ENCODE measurements around the gene EPC2.

The EPC2 gene

DNA sequence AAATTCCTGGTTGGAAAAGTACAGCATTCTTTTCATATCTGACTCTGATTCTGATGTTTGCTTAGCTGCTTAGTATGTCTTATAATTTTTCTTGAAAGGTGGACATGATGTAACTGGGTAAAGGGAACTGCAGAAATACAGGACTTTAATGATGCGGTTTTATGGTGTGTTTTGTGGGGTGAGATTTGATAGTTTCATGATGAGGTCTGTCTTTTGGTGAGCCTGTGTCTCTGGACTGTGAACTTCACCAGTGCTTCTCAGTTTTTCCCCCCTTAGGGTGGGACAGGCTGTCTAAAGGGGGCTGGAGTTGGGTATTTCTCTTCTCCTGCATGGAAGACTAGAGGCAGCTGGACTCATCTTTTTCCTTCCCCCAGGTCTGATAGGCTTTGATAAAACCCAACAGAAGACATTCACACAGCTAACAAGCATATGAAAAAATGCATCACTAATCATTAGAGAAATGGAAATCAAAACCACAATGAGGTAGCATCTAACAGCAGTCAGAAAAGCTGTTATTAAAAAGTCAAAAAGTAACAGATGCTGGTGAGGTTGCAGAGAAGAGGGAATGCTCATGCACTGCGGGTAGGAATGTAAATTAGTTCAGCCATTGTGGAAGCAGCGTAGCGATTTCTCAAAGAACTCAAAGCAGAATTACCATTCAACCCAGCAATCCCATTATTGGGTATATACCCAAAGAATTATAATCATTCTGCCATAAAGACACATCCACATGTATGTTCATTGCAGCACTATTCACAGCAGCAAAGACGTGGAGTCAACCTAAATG is 77.6 kb downstream of the EPC2 start:
- Mint-ChIP-seq H3K36me3 (ENCODE audit: low read depth) (peaks cover 62% of the 10 kb centered on the region), H3K4me1 (peaks cover 25% of the 10 kb centered on the region), H3K9me3 (peaks cover 36% of the 10 kb centered on the region), H3K27ac (peak overlapping the region in 1 of 3 experiments; percentile 82), H3K4me3 (no peak overlapping the region), H3K27me3 (ENCODE audit: low read depth) (no peaks in the 10 kb centered on the region)
- TF ChIP-seq CTCF (IDR thresholded peaks at IDR 0.05; ENCODE audit: unreplicated experiment in 3 of 3) = no peak

DNA sequence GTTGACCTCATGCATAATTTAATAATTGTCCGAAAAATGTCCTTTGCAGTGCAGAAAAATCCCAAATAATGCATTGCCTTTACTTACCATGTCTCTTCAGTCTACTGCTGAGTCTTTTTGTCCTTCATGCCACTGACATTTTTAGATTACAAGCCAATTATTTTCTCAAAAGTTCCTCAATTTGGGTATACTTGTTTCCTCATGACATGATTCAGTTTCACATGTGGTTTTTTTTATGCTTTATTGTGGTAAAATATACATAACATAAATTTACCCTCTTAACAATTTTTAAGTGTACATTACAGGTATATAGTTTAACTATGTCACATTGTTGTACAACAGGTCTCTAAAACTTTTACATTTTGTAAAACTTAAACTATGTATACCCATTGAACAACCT is 81.0 kb downstream of the EPC2 start:
- H3K36me3 Mint-ChIP-seq (ENCODE audit: low read depth) = peaks cover 47% of the 10 kb centered on the region
- H3K27ac Mint-ChIP-seq = no peak overlapping the region
- no peak overlapping the region for H3K4me3 Mint-ChIP-seq
- H3K4me1 Mint-ChIP-seq = peaks cover 23% of the 10 kb centered on the region
- TF ChIP-seq CTCF (IDR thresholded peaks at IDR 0.05; ENCODE audit: unreplicated experiment in 3 of 3) = no peak
- H3K27me3 Mint-ChIP-seq (ENCODE audit: low read depth) = no peaks in the 10 kb centered on the region
- H3K9me3 Mint-ChIP-seq = peaks cover 25% of the 10 kb centered on the region

- Mint-ChIP-seq H3K4me1 (peaks cover 16% of the 10 kb centered on the region), H3K27ac (no peak overlapping the region), H3K4me3 (no peak overlapping the region)
Observed at GRCh38 chr2:148726228-148726627, 81.7 kb downstream of the EPC2 start.

GRCh38 chr2:148730085-148730484 is 85.5 kb downstream of the EPC2 start:
- no peak for TF ChIP-seq CTCF (IDR thresholded peaks at IDR 0.05; ENCODE audit: unreplicated experiment in 3 of 3)
- Mint-ChIP-seq H3K4me1 (no peaks in the 10 kb centered on the region), H3K27me3 (ENCODE audit: low read depth) (no peaks in the 10 kb centered on the region), H3K27ac (no peak overlapping the region), H3K9me3 (peaks cover 19% of the 10 kb centered on the region), H3K36me3 (ENCODE audit: low read depth) (peaks cover 32% of the 10 kb centered on the region), H3K4me3 (no peak overlapping the region)

More at GRCh38 chr2:148726228-148726627, 81.7 kb downstream of the EPC2 start:
- peaks cover 22% of the 10 kb centered on the region for H3K9me3 Mint-ChIP-seq
- TF ChIP-seq CTCF (IDR thresholded peaks at IDR 0.05; ENCODE audit: unreplicated experiment in 3 of 3) = no peak
- peaks cover 41% of the 10 kb centered on the region for H3K36me3 Mint-ChIP-seq (ENCODE audit: low read depth)
- no peaks in the 10 kb centered on the region for H3K27me3 Mint-ChIP-seq (ENCODE audit: low read depth)

- H3K4me3 Mint-ChIP-seq = no peak overlapping the region
- no peak for TF ChIP-seq CTCF (IDR thresholded peaks at IDR 0.05; ENCODE audit: unreplicated experiment in 3 of 3)
Observed at GRCh38 chr2:148737742-148738141, 93.2 kb downstream of the EPC2 start.

More at GRCh38 chr2:148737742-148738141, 93.2 kb downstream of the EPC2 start:
- no peaks in the 10 kb centered on the region for H3K9me3 Mint-ChIP-seq
- no peak overlapping the region for H3K27ac Mint-ChIP-seq
- peaks cover 9% of the 10 kb centered on the region for H3K4me1 Mint-ChIP-seq
- no peaks in the 10 kb centered on the region for H3K36me3 Mint-ChIP-seq (ENCODE audit: low read depth)
- no peaks in the 10 kb centered on the region for H3K27me3 Mint-ChIP-seq (ENCODE audit: low read depth)

Data from nephron (organoid).